Right lobe of liver (tissue), 6 donors: ENCODE measurements around the gene APCDD1. TPM values are rescaled to one million over a fixed set of nuclear protein-coding genes. Genes with fewer than 3 reads are reported as not detected.

Experiments
- ATAC-seq, 4 donors: fragments of 200-7000 bp; cut with Tn5 transposase; one replicate each; pipeline ENCODE4 v1.9.1; 2020; ENCODE audit warnings: mild to moderate bottlenecking in 4 of 4, moderate library complexity in 4 of 4
- DNase-seq, 3 donors: peaks; one replicate each; pipeline ENCODE4 v3.0.0-alpha.2; 2020
- H3K27ac ChIP-seq, 3 donors: fragments of 200-600 bp; one replicate each; pipeline ENCODE4 v1.8.0; 2022
- H3K27me3 ChIP-seq, 2 donors: fragments of 200-600 bp; one replicate each; pipeline ENCODE4 v1.8.0; 2022
- H3K36me3 ChIP-seq, 4 donors: fragments of 200-600 bp; sonication (generic) in 1 of 4; one replicate each; pipeline versions ENCODE4 v1.5.1 to v1.8.0; 2017 to 2022; ENCODE audit warnings: control low read depth in 1 of 4
- H3K4me1 ChIP-seq, 4 donors: fragments of 200-600 bp; sonication (generic) in 1 of 4; one replicate each; pipeline versions ENCODE4 v1.5.1 to v1.8.0; 2017 to 2022; ENCODE audit warnings: control low read depth in 1 of 4
- H3K4me3 ChIP-seq, 3 donors: fragments of 200-600 bp; one replicate each; pipeline ENCODE4 v1.8.0; 2022
- H3K9me3 ChIP-seq, 4 donors: fragments of 200-600 bp; sonication (generic) in 1 of 4; one replicate each; pipeline versions ENCODE4 v1.5.1 to v1.8.0; 2017 to 2022; ENCODE audit warnings: control low read depth in 1 of 4
- POLR2A ChIP-seq: fragments of 450-650 bp; IDR thresholded peaks from one replicate; pipeline ENCODE4 v1.6.1; 2017; ENCODE audit warnings: antibody characterized with exemption, mild to moderate bottlenecking
- WGBS: methylation state at CpG from one replicate; pipeline ENCODE4 v1.1.6; 2018; ENCODE audit warnings: low coverage, low lambda C conversion rate; ENCODE audit not compliant: insufficient coverage; ENCODE audit errors: missing lambda C conversion rate; 5-methylcytosine and 5-hydroxymethylcytosine counted together
- intact Hi-C, 2 donors: fragments of 100-400 bp; cut with DNase I; formaldehyde crosslinking; loops; one replicate each; pipeline versions ENCODE4 v1.11.2 to v1.14.1; 2022
- total RNA-seq, 6 experiments: library from RNA; depleted of rRNA in 2 of 6; stranded (reverse); fragments of >200 nt in 2 of 6; fragmentation: NEBNext Ultra II Directional in 3 of 6; extraction: Animal tissue kit (Norgen Biotek cat#: 25700) in 3 of 6; gene quantifications; one replicate each; pipeline versions ENCODE4 v1.1.0 to v1.2.4, GENCODE V29; 2016 to 2023
- TF ChIP-seq, protein P1 (sequence below), 4 donors: fragments of 200-600 bp in 3 of 4; fragments of 450-650 bp in 1 of 4; IDR thresholded peaks; one replicate each; pipeline versions ENCODE4 v1.5.1 to v1.8.0; 2016 to 2022; ENCODE audit warnings: antibody characterized with exemption in 4 of 4, mild to moderate bottlenecking in 2 of 4
- donor health status: DM: no; HTN: yes; CAD: no.
- donor health status: DM: no; HTN: no; CAD: no.
- donor health status: DM: no; HTN: no; CAD: no.
- donor health status: DM: no; HTN: yes; CAD: no.
- donor health status: DM: no; HTN: yes; CAD: no.

APCDD1 gene
- total RNA-seq, 6 experiments from 2014 or later: 0.42 to 2.7 (median 0.71) TPM

DNA sequence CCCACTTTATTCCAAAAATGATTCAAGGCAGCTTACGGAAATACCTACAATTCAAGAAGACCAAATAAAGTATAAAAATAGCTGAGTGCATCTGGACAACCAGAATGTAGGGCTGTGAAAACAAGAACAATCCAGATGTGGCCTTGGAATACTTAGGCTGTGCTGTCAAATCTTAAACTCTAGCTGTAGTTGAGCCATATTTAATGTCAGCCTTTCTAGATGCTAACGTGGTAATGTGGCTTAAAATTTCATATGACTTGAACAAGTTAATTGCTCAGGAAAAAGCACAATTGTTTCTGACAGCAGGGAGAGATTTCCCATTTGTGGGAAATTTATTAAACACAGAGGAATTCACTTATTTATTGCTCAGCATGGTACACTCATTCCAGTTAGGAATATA lies 56.8 kb downstream of the APCDD1 start:
- DNase-seq: no peak
- 35% methylated on average over 2 of the region's 2 CpGs for WGBS
- Histone ChIP-seq H3K36me3 (no peaks in the 10 kb centered on the region), H3K27me3 (no peaks in the 10 kb centered on the region), H3K4me1 (no peaks in the 10 kb centered on the region), H3K27ac (no peak overlapping the region), H3K4me3 (no peak overlapping the region), H3K9me3 (no peaks in the 10 kb centered on the region)
- TF ChIP-seq, protein P1, sequence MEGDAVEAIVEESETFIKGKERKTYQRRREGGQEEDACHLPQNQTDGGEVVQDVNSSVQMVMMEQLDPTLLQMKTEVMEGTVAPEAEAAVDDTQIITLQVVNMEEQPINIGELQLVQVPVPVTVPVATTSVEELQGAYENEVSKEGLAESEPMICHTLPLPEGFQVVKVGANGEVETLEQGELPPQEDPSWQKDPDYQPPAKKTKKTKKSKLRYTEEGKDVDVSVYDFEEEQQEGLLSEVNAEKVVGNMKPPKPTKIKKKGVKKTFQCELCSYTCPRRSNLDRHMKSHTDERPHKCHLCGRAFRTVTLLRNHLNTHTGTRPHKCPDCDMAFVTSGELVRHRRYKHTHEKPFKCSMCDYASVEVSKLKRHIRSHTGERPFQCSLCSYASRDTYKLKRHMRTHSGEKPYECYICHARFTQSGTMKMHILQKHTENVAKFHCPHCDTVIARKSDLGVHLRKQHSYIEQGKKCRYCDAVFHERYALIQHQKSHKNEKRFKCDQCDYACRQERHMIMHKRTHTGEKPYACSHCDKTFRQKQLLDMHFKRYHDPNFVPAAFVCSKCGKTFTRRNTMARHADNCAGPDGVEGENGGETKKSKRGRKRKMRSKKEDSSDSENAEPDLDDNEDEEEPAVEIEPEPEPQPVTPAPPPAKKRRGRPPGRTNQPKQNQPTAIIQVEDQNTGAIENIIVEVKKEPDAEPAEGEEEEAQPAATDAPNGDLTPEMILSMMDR (IDR thresholded peaks at IDR 0.05): no peak
- no peak for TF ChIP-seq POLR2A
- no peak for ATAC-seq
- intact Hi-C loops: loop anchor here in 1 of 2 donors (10.0 kb wide), 1 partner anchor 46 kb away; no protein-coding TSS in a partner anchor

DNA sequence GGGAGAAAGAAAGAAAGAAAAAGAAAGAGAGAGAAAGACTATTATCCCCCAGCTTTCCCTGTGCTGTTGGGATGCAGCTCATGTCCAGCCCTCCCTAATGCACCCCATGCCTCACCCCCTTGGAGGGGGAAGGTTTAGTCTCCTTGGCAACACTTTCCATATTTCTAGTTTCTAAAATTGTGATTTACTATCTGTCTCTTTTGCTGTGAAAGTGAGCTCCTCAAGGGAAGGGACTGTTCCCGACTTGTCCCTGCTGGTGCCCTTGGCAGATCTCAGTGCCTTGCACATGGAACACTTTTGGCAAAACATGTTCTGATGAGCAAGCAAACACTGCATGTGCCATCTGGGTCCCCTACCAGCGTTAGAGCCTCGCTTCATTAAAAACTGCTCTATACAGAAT lies 59.6 kb downstream of the APCDD1 start:
- Histone ChIP-seq H3K27ac (no peak overlapping the region), H3K9me3 (no peaks in the 10 kb centered on the region), H3K36me3 (no peaks in the 10 kb centered on the region), H3K4me3 (no peak overlapping the region), H3K4me1 (no peaks in the 10 kb centered on the region), H3K27me3 (no peaks in the 10 kb centered on the region)
- TF ChIP-seq, protein P1 (IDR thresholded peaks at IDR 0.05): no peak
- no peak for TF ChIP-seq POLR2A
- intact Hi-C loops: loop anchor here in 1 of 2 donors (10.0 kb wide), 1 partner anchor 49 kb away; no protein-coding TSS in a partner anchor
- peak in 1 of 4 donors; percentile 19 for ATAC-seq
- DNase-seq: no peak
- WGBS: 11% methylated on average over 3 of the region's 3 CpGs

DNA sequence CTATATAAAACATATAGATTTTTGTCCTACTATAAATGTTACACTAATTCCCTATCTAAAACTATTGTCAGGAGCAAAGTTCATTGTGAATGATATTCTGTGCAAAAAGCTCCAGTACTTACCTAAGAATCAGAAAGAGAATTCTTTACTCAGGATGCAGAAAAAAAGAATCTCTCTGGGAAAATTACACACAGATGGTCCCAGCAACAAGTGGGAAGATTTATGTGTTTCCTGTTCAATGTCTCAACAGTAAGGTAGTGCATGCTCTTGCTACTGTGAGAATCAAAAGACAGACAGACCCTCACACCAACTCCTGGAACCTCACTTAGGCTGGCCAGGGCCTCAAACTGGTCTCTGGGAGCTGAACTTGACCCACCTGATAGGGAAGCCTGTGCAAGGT lies 60.2 kb downstream of the APCDD1 start:
- Histone ChIP-seq H3K4me3 (no peak overlapping the region), H3K4me1 (no peaks in the 10 kb centered on the region), H3K36me3 (no peaks in the 10 kb centered on the region), H3K27me3 (no peaks in the 10 kb centered on the region), H3K27ac (no peak overlapping the region), H3K9me3 (no peaks in the 10 kb centered on the region)
- TF ChIP-seq, protein P1 (IDR thresholded peaks at IDR 0.05): no peak
- intact Hi-C loops: loop anchor here in 1 of 2 donors (10.0 kb wide), 1 partner anchor 50 kb away; no protein-coding TSS in a partner anchor
- DNase-seq: no peak
- no peak for ATAC-seq

DNA sequence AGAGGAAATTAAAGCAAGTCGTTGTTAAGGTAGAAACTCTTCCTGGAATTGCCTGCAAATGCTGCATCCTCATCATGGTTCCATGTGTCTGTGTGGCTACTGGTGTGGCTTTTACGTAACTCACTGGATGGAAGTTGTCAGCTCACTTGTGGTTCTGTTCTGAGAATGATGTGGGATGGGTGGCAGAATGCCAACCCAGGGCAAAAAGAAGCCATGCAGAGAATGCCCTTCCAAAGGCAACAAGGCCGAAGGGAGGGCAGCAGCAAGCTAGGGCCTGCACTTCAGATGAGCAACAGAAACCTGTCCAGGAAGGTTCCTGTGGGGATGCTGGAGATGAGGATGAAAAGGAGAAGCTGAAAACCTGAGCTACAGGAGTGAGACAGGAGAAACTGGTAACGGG lies 61.0 kb downstream of the APCDD1 start:
- no peak for ATAC-seq
- Histone ChIP-seq H3K27ac (no peak overlapping the region), H3K4me3 (no peak overlapping the region), H3K4me1 (peaks cover 0 to 3% (median 0%) of the 10 kb centered on the region in 4 donors), H3K9me3 (no peaks in the 10 kb centered on the region), H3K27me3 (no peaks in the 10 kb centered on the region), H3K36me3 (no peaks in the 10 kb centered on the region)
- no peak for DNase-seq
- no peak for TF ChIP-seq POLR2A
- TF ChIP-seq, protein P1 (IDR thresholded peaks at IDR 0.05): no peak
- intact Hi-C loops: loop anchor here (5.0 to 10.0 kb wide), 2 partner anchors 51 to 543 kb away; no protein-coding TSS in a partner anchor
- 55% methylated on average over 4 of the region's 4 CpGs for WGBS

DNA sequence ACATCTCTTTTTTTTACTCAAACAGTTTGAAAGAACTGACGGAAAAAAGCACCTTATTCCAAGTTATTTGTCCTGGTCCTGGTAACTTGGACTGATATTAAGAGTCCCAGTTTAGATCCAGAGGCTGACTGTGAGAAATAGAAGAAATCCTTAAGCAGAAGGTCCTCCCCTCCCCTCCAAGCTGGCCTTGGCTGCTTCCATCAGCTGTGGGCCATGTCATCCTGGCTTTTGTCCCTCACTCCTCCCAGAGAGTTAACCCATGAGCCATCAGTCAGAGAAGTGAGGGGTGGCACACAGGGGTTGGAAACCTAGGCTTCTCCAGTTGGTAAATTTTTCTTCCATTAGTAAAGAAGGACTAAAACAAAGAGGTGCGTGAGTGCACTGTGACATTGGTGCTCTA lies 61.6 kb downstream of the APCDD1 start:
- Histone ChIP-seq H3K27me3 (no peaks in the 10 kb centered on the region), H3K36me3 (no peaks in the 10 kb centered on the region), H3K4me3 (no peak overlapping the region), H3K4me1 (peaks cover 0 to 3% (median 0%) of the 10 kb centered on the region in 4 donors), H3K9me3 (no peaks in the 10 kb centered on the region), H3K27ac (no peak overlapping the region)
- intact Hi-C loops: loop anchor here (5.0 to 10.0 kb wide), 2 partner anchors 51 to 544 kb away; no protein-coding TSS in a partner anchor
- ATAC-seq: no peak
- WGBS: 73% methylated on average over 2 of the region's 2 CpGs
- TF ChIP-seq POLR2A: no peak
- TF ChIP-seq, protein P1 (IDR thresholded peaks at IDR 0.05): no peak
- no peak for DNase-seq
